Measurements from ENCODE around the gene ELL2.

Gene ELL2

GRCh38 chr5:95903838-95904237 lies 57.8 kb downstream of the ELL2 start:
- Mint-ChIP-seq H3K4me3 (no peak overlapping the region), H3K4me1 (ENCODE audit: low read depth) (peaks cover 9% of the 10 kb centered on the region), H3K27me3 (no peaks in the 10 kb centered on the region), H3K36me3 (ENCODE audit: low read depth) (peaks cover 80% of the 10 kb centered on the region), H3K27ac (peak overlapping the region; percentile 1), H3K9me3 (no peaks in the 10 kb centered on the region)

- H3K27ac Mint-ChIP-seq = peak overlapping the region; percentile 58
These were observed 59.7 kb downstream of the ELL2 start for GRCh38 chr5:95901676-95902627.

GRCh38 chr5:95900383-95900958 lies 61.2 kb downstream of the ELL2 start:
- no peak overlapping the region for H3K27ac Mint-ChIP-seq
- no peak overlapping the region for H3K4me3 Mint-ChIP-seq
- no peaks in the 10 kb centered on the region for H3K9me3 Mint-ChIP-seq
- peaks cover 9% of the 10 kb centered on the region for H3K4me1 Mint-ChIP-seq (ENCODE audit: low read depth)
- peaks cover 81% of the 10 kb centered on the region for H3K36me3 Mint-ChIP-seq (ENCODE audit: low read depth)
- no peaks in the 10 kb centered on the region for H3K27me3 Mint-ChIP-seq

More at GRCh38 chr5:95901676-95902627, 59.7 kb downstream of the ELL2 start:
- Mint-ChIP-seq H3K9me3 (no peaks in the 10 kb centered on the region), H3K27me3 (no peaks in the 10 kb centered on the region), H3K4me1 (ENCODE audit: low read depth) (peaks cover 9% of the 10 kb centered on the region), H3K4me3 (no peak overlapping the region), H3K36me3 (ENCODE audit: low read depth) (peaks cover 83% of the 10 kb centered on the region)

- Mint-ChIP-seq H3K36me3 (ENCODE audit: low read depth) (peaks cover 81% of the 10 kb centered on the region), H3K27ac (no peak overlapping the region), H3K9me3 (no peaks in the 10 kb centered on the region), H3K4me3 (no peak overlapping the region), H3K27me3 (no peaks in the 10 kb centered on the region), H3K4me1 (ENCODE audit: low read depth) (peaks cover 9% of the 10 kb centered on the region)
These were observed 61.8 kb downstream of the ELL2 start for GRCh38 chr5:95899829-95900228.

- peaks cover 80% of the 10 kb centered on the region for H3K36me3 Mint-ChIP-seq (ENCODE audit: low read depth)
- peaks cover 9% of the 10 kb centered on the region for H3K4me1 Mint-ChIP-seq (ENCODE audit: low read depth)
These were observed 62.6 kb downstream of the ELL2 start for GRCh38 chr5:95899006-95899405.

GRCh38 chr5:95895771-95896170 lies 65.9 kb downstream of the ELL2 start:
- Mint-ChIP-seq H3K36me3 (ENCODE audit: low read depth) (peaks cover 67% of the 10 kb centered on the region), H3K9me3 (no peaks in the 10 kb centered on the region), H3K27me3 (no peaks in the 10 kb centered on the region), H3K4me3 (no peak overlapping the region), H3K27ac (no peak overlapping the region), H3K4me1 (ENCODE audit: low read depth) (no peaks in the 10 kb centered on the region)

More at GRCh38 chr5:95899006-95899405, 62.6 kb downstream of the ELL2 start:
- Mint-ChIP-seq H3K27ac (no peak overlapping the region), H3K27me3 (no peaks in the 10 kb centered on the region), H3K4me3 (no peak overlapping the region), H3K9me3 (no peaks in the 10 kb centered on the region)

GRCh38 chr5:95895251-95895650 lies 66.4 kb downstream of the ELL2 start:
- H3K4me1 Mint-ChIP-seq (ENCODE audit: low read depth) = no peaks in the 10 kb centered on the region
- no peaks in the 10 kb centered on the region for H3K27me3 Mint-ChIP-seq
- peaks cover 68% of the 10 kb centered on the region for H3K36me3 Mint-ChIP-seq (ENCODE audit: low read depth)
- H3K9me3 Mint-ChIP-seq = no peaks in the 10 kb centered on the region
- no peak overlapping the region for H3K27ac Mint-ChIP-seq
- H3K4me3 Mint-ChIP-seq = no peak overlapping the region

GRCh38 chr5:95892784-95893354 lies 68.8 kb downstream of the ELL2 start:
- H3K4me3 Mint-ChIP-seq = no peak overlapping the region
- no peak overlapping the region for H3K27ac Mint-ChIP-seq
- peaks cover 63% of the 10 kb centered on the region for H3K36me3 Mint-ChIP-seq (ENCODE audit: low read depth)
- no peaks in the 10 kb centered on the region for H3K27me3 Mint-ChIP-seq
- H3K4me1 Mint-ChIP-seq (ENCODE audit: low read depth) = peaks cover 9% of the 10 kb centered on the region
- no peaks in the 10 kb centered on the region for H3K9me3 Mint-ChIP-seq

- peaks cover 9% of the 10 kb centered on the region for H3K4me1 Mint-ChIP-seq (ENCODE audit: low read depth)
- H3K9me3 Mint-ChIP-seq = no peaks in the 10 kb centered on the region
- H3K36me3 Mint-ChIP-seq (ENCODE audit: low read depth) = peaks cover 58% of the 10 kb centered on the region
- H3K4me3 Mint-ChIP-seq = no peak overlapping the region
- no peak overlapping the region for H3K27ac Mint-ChIP-seq
- H3K27me3 Mint-ChIP-seq = no peaks in the 10 kb centered on the region
These were observed 70.2 kb downstream of the ELL2 start for GRCh38 chr5:95891499-95891898.

- Mint-ChIP-seq H3K27ac (no peak overlapping the region), H3K27me3 (no peaks in the 10 kb centered on the region), H3K36me3 (ENCODE audit: low read depth) (peaks cover 41% of the 10 kb centered on the region), H3K4me3 (no peak overlapping the region), H3K9me3 (no peaks in the 10 kb centered on the region), H3K4me1 (ENCODE audit: low read depth) (peaks cover 15% of the 10 kb centered on the region)
These were observed 72.6 kb downstream of the ELL2 start for GRCh38 chr5:95889076-95889475.

GRCh38 chr5:95887977-95888376 lies 73.7 kb downstream of the ELL2 start:
- Mint-ChIP-seq H3K27me3 (no peaks in the 10 kb centered on the region), H3K27ac (no peak overlapping the region), H3K36me3 (ENCODE audit: low read depth) (peaks cover 41% of the 10 kb centered on the region), H3K9me3 (no peaks in the 10 kb centered on the region), H3K4me3 (no peak overlapping the region), H3K4me1 (ENCODE audit: low read depth) (peaks cover 15% of the 10 kb centered on the region)

GRCh38 chr5:95886340-95887044 lies 75.2 kb downstream of the ELL2 start:
- H3K9me3 Mint-ChIP-seq = no peaks in the 10 kb centered on the region
- no peaks in the 10 kb centered on the region for H3K27me3 Mint-ChIP-seq
- no peak overlapping the region for H3K4me3 Mint-ChIP-seq
- no peak overlapping the region for H3K27ac Mint-ChIP-seq
- H3K4me1 Mint-ChIP-seq (ENCODE audit: low read depth) = peaks cover 15% of the 10 kb centered on the region
- peaks cover 38% of the 10 kb centered on the region for H3K36me3 Mint-ChIP-seq (ENCODE audit: low read depth)

GRCh38 chr5:95884511-95884910 lies 77.1 kb downstream of the ELL2 start:
- no peak overlapping the region for H3K27ac Mint-ChIP-seq
- peaks cover 21% of the 10 kb centered on the region for H3K36me3 Mint-ChIP-seq (ENCODE audit: low read depth)
- no peak overlapping the region for H3K4me3 Mint-ChIP-seq

GRCh38 chr5:95884017-95884325 lies 77.7 kb downstream of the ELL2 start:
- no peak overlapping the region for H3K27ac Mint-ChIP-seq
- H3K9me3 Mint-ChIP-seq = no peaks in the 10 kb centered on the region
- H3K4me1 Mint-ChIP-seq (ENCODE audit: low read depth) = peaks cover 11% of the 10 kb centered on the region
- H3K27me3 Mint-ChIP-seq = no peaks in the 10 kb centered on the region
- H3K4me3 Mint-ChIP-seq = no peak overlapping the region
- peaks cover 16% of the 10 kb centered on the region for H3K36me3 Mint-ChIP-seq (ENCODE audit: low read depth)

More at GRCh38 chr5:95884511-95884910, 77.1 kb downstream of the ELL2 start:
- peaks cover 15% of the 10 kb centered on the region for H3K4me1 Mint-ChIP-seq (ENCODE audit: low read depth)
- no peaks in the 10 kb centered on the region for H3K27me3 Mint-ChIP-seq
- H3K9me3 Mint-ChIP-seq = no peaks in the 10 kb centered on the region

Measured in stimulated activated naive CD8-positive, alpha-beta T cell treated with anti-CD3 and anti-CD28 coated beads, Interleukin-15, Interleukin-2, amounts not matched to agents 100 ng/mL and 50 ng/mL, for 24 hours (primary cell).